Measurements from ENCODE around the gene MEGF6.

The MEGF6 gene

DNA sequence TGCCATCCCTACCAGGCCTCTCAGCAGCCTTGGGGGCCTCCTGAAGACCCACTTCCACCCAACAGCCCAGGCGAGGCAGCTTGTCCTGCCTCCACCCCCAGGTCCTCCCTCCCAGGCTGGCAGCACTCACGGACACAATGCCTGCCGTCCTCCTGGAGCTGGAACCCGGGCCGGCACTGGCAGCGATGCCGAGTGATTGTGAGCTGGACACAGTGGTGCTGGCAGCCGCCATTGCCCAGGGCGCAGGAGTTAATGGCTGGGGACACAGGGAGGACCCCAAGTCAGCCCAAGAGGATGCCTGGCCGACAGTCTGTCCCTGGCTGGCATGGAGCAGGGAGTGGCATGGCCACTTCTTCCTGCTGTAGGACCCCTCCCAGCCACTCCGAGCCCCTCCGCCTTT, 96.0 kb downstream of the MEGF6 start:
- in situ Hi-C loops (cut with MboI; ENCODE audit: low sequenced_read_pairs, unreplicated experiment): no loop called here
- DNase-seq (ENCODE audit: low spot score): no peak
- TF ChIP-seq, protein P1, sequence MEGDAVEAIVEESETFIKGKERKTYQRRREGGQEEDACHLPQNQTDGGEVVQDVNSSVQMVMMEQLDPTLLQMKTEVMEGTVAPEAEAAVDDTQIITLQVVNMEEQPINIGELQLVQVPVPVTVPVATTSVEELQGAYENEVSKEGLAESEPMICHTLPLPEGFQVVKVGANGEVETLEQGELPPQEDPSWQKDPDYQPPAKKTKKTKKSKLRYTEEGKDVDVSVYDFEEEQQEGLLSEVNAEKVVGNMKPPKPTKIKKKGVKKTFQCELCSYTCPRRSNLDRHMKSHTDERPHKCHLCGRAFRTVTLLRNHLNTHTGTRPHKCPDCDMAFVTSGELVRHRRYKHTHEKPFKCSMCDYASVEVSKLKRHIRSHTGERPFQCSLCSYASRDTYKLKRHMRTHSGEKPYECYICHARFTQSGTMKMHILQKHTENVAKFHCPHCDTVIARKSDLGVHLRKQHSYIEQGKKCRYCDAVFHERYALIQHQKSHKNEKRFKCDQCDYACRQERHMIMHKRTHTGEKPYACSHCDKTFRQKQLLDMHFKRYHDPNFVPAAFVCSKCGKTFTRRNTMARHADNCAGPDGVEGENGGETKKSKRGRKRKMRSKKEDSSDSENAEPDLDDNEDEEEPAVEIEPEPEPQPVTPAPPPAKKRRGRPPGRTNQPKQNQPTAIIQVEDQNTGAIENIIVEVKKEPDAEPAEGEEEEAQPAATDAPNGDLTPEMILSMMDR (IDR thresholded peaks at IDR 0.05; ENCODE audit: borderline replicate concordance, control extremely low read depth, extremely low read depth, insufficient read depth, missing control alignments): no peak

DNA sequence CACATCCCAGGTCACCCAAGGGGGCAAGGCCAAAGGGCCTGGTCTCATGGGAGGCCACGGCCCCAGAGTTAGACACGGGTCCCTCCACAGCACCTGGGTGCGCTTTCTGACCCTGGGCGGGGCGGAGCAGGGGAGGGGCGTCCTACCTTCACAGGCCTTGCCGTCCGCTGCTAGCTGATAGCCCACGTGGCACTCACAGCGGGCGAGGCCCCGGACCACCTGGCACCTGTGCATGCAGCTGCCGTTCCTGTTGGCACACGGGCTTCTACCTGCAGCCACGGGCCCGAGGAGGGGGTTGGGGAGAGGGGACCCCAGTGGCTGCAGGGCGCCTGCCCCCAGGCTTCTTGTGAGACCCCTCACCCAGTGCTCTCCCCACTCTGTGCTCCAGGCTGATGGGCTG, 96.9 kb downstream of the MEGF6 start:
- no peak for DNase-seq (ENCODE audit: low spot score)
- TF ChIP-seq, protein P1 (IDR thresholded peaks at IDR 0.05; ENCODE audit: borderline replicate concordance, control extremely low read depth, extremely low read depth, insufficient read depth, missing control alignments): no peak
- in situ Hi-C loops (cut with MboI; ENCODE audit: low sequenced_read_pairs, unreplicated experiment): no loop called here

DNA sequence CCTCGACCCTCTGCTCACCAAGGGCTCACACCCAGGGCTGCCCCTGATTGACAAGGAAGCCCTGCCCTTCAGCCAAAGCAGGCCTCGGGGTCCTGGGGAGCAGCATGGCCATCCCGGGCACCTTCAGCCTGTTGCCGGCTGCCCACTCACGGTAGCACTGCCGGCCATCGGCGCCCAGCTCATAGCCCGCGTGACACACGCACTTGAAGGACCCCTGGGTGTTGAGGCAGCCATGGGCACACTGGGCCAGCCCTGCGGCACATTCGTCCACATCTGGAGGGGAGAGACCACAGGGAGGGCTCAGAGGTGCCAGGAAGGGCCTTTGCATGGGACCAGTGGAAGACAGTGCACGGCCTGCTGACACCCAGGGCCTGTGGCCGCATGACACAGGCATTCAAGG, 99.5 kb downstream of the MEGF6 start:
- TF ChIP-seq, protein P1 (IDR thresholded peaks at IDR 0.05; ENCODE audit: borderline replicate concordance, control extremely low read depth, extremely low read depth, insufficient read depth, missing control alignments): no peak
- no peak for DNase-seq (ENCODE audit: low spot score)
- in situ Hi-C loops (cut with MboI; ENCODE audit: low sequenced_read_pairs, unreplicated experiment): no loop called here

DNA sequence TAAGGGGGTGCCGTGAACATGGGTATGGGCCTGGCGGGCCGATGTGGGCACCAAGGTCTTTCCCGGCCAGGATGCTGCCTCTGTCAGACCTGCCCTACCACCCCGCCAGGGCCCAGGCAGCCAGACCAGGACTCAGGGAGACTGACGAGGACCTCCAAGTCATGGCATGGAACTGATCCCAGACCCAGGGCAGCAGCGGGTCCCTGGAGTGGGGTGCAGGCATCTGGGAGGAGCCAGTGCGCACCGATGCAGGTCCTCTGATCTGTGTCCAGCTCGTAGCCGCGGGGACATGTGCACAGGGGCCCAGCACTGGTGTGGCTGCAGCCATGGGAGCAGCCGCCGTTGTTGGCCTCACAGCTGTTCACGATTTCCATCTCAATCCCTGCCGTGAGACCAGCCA, 100.0 kb downstream of the MEGF6 start:
- DNase-seq (ENCODE audit: low spot score): no peak
- in situ Hi-C loops (cut with MboI; ENCODE audit: low sequenced_read_pairs, unreplicated experiment): no loop called here
- TF ChIP-seq, protein P1 (IDR thresholded peaks at IDR 0.05; ENCODE audit: borderline replicate concordance, control extremely low read depth, extremely low read depth, insufficient read depth, missing control alignments): no peak

DNA sequence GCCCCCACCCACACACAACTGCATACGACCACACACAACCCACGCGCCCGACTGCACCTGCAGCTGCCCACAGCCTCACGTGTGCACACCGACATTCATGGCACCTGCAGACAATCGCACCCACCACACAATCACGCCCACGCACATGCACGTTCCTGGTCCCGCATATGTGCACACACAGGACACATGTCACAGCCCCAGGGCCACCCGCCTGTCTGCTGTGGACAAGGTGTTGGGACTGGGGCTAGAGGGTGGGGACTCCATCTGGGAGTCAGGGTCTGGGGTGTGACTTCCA, 100.4 kb downstream of the MEGF6 start:
- in situ Hi-C loops (cut with MboI; ENCODE audit: low sequenced_read_pairs, unreplicated experiment): no loop called here
- TF ChIP-seq, protein P1 (IDR thresholded peaks at IDR 0.05; ENCODE audit: borderline replicate concordance, control extremely low read depth, extremely low read depth, insufficient read depth, missing control alignments): no peak
- DNase-seq (ENCODE audit: low spot score): no peak

DNA sequence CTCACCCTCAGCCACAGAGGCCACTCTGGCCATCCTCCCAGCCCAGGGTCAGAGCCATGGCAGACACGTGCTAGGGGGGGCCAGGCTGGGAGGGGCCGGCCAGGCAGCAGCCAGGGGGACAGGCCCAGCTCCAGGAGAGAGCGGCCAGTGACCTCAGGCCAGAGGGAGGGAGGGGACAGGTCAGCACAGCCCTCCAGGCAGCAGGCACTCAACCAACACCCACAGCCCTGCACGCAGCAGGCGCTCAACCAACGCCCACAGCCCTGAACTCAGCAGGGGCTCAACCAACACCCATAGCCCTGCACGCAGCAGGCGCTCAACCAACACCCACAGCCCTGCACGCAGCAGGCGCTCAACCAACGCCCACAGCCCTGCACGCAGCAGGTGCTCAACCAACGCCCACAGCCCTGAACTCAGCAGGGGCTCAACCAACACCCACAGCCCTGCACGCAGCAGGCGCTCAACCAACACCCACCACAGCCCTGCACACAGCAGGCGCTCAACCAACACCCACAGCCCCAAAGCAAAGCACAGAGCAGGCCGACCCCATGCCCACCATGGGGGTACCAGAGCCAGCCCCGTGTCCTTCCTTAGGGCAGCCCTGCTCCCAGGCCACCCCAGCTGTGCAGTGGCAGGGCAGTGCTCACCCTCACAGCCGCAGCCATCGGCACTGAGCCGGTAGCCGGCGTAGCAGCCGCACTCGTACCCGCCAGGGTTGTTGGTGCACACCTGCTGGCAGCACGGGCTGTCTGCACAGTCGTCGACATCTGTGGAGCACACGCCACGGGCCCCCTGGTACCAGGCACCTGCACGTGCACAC, 101.0 kb downstream of the MEGF6 start:
- in situ Hi-C loops (cut with MboI; ENCODE audit: low sequenced_read_pairs, unreplicated experiment): no loop called here
- DNase-seq (ENCODE audit: low spot score): no peak
- TF ChIP-seq, protein P1 (IDR thresholded peaks at IDR 0.05; ENCODE audit: borderline replicate concordance, control extremely low read depth, extremely low read depth, insufficient read depth, missing control alignments): no peak
